PC-3 (cell line): ENCODE measurements around the gene TPO. TPM values are rescaled to one million over a fixed set of nuclear protein-coding genes. Genes with fewer than 3 reads are reported as not detected.
A peak's percentile ranks its signal among the peaks of the same experiment; 100 is the strongest.

Experiments
- ATAC-seq: fragments of 200-7000 bp; cut with Tn5 transposase; 2 replicates; pipeline ENCODE4 v1.9.1; 2020; ENCODE audit warnings: mild to moderate bottlenecking, moderate library complexity
- BruUV-seq: library from RNA; stranded (reverse); fragments of 400-500 nt; replicated peaks from 2 replicates; lab custom pipeline; 2021; lab: Mats Ljungman, UMichigan
- CTCF ChIA-PET: fragments of 300-600 bp; sonication (Branson Sonifier 250); formaldehyde crosslinking; loops from one replicate; lab custom pipeline; 2022; ENCODE audit warnings: antibody characterized with exemption; lab: Charles Lee
- POLR2A ChIA-PET: fragments of 300-600 bp; sonication (Branson Sonifier 250); formaldehyde crosslinking; loops from one replicate; lab custom pipeline; 2022; ENCODE audit warnings: antibody characterized with exemption; ENCODE audit not compliant: unreplicated experiment; lab: Charles Lee
- DNase-seq: peaks from one replicate; pipeline ENCODE4 v3.0.0-alpha.2; 2015
- H2AFZ ChIP-seq: fragments of 300-600 bp; sonication (generic); 2 replicates; pipeline ENCODE4 v1.6.0; 2016; ENCODE audit warnings: antibody characterized with exemption, low read length
- H3F3A ChIP-seq: fragments of 300-600 bp; sonication (generic); one replicate; pipeline ENCODE4 v1.6.0; 2017; ENCODE audit warnings: antibody characterized with exemption, low read length, control low read depth, mild to moderate bottlenecking; ENCODE audit not compliant: unreplicated experiment
- H3K27ac ChIP-seq: fragments of 300-600 bp; sonication (generic); 2 replicates; pipeline ENCODE4 v1.5.1; 2016; ENCODE audit warnings: mild to moderate bottlenecking, low read length
- H3K27me3 ChIP-seq: fragments of 300-600 bp; sonication (generic); 2 replicates; pipeline ENCODE4 v1.6.1; 2016; ENCODE audit warnings: low read length, mixed read lengths
- H3K36me3 ChIP-seq: fragments of 300-600 bp; sonication (generic); 2 replicates; pipeline ENCODE4 v1.6.1; 2016; ENCODE audit warnings: low read depth, mixed run types, low read length, mixed read lengths
- H3K4me1 ChIP-seq: fragments of 300-600 bp; sonication (generic); 2 replicates; pipeline ENCODE4 v1.5.1; 2016; ENCODE audit warnings: low read length; ENCODE audit not compliant: insufficient read depth
- H3K4me2 ChIP-seq: fragments of 300-600 bp; sonication (generic); 2 replicates; pipeline ENCODE4 v1.6.0; 2016; ENCODE audit warnings: low read length
- H3K4me3 ChIP-seq: fragments of 300-600 bp; sonication (generic); 2 replicates; pipeline ENCODE4 v1.5.1; 2016; ENCODE audit warnings: mild to moderate bottlenecking, low read length, mixed read lengths
- H3K79me2 ChIP-seq: fragments of 300-600 bp; sonication (generic); 2 replicates; pipeline ENCODE4 v1.6.1; 2017; ENCODE audit warnings: low read length, mixed read lengths
- H3K9ac ChIP-seq: fragments of 300-600 bp; sonication (generic); 2 replicates; pipeline ENCODE4 v1.6.0; 2016; ENCODE audit warnings: mild to moderate bottlenecking, low read length
- H3K9me2 ChIP-seq: fragments of 300-600 bp; sonication (generic); replicated peaks from 2 replicates; pipeline ENCODE4 v1.6.1; 2016; ENCODE audit warnings: mixed run types, low read length, mixed read lengths
- H3K9me3 ChIP-seq: fragments of 300-600 bp; sonication (generic); 2 replicates; pipeline ENCODE4 v1.6.1; 2016; ENCODE audit warnings: low read length, mixed read lengths
- H4K20me1 ChIP-seq: fragments of 300-600 bp; sonication (generic); 2 replicates; pipeline ENCODE4 v1.6.1; 2016; ENCODE audit warnings: low read length, mixed read lengths
- EZH2 ChIP-seq: fragments of 300-600 bp; sonication (generic); IDR thresholded peaks from one replicate; pipeline ENCODE4 v1.6.1; 2017; ENCODE audit warnings: antibody characterized with exemption, mild to moderate bottlenecking, low read length; ENCODE audit not compliant: unreplicated experiment
- EZH2phosphoT487 ChIP-seq: fragments of 300-600 bp; sonication (generic); IDR thresholded peaks from 2 replicates; pipeline ENCODE4 v1.6.1; 2018; ENCODE audit warnings: mild to moderate bottlenecking, antibody characterized with exemption, low read length, borderline replicate concordance
- intact Hi-C: fragments of 100-400 bp; cut with micrococcal nuclease; formaldehyde crosslinking; loops from 2 replicates; pipeline ENCODE4 v1.9.0; 2023
- total RNA-seq: library from RNA; depleted of rRNA; stranded (reverse); fragments of >200 nt; gene quantifications from 2 replicates; pipeline ENCODE4 v1.2.3, GENCODE V29; 2014
- TF ChIP-seq, protein P1 (sequence below): fragments of 300-600 bp; sonication (generic); conservative IDR thresholded peaks from 2 replicates; pipeline ENCODE4 v1.5.1; 2017; ENCODE audit warnings: antibody characterized with exemption, low read depth, mild to moderate bottlenecking, low read length

TPO gene
- total RNA-seq, 1 experiment from 2014 or later, result not detected

- no peak for ATAC-seq
- CTCF ChIA-PET, result interaction anchor here (0.6 kb wide), 1 partner anchor 35 kb away, joined by 6 read pairs; no protein-coding TSS in a partner anchor
- H3K27ac ChIP-seq, result peak overlapping the region; percentile 89
These were observed 177.6 kb downstream of the TPO start for GRCh38 chr2:1590596-1591460.

GRCh38 chr2:1591461-1591770, 178.2 kb downstream of the TPO start:
- Histone ChIP-seq H3K27me3 (no peaks in the 10 kb centered on the region), H3K79me2 (0 out of 2 replicates have a peak, but pooled peaks cover 6% of the 10 kb centered on the region), H3K4me1 (peaks cover 61% of the 10 kb centered on the region), H3F3A (peaks cover 4% of the 10 kb centered on the region), H3K9me3 (no peaks in the 10 kb centered on the region), H3K9ac (peak overlapping the region; percentile 71), H3K9me2 (no peaks in the 10 kb centered on the region), H4K20me1 (no peaks in the 10 kb centered on the region), H3K27ac (peak overlapping the region; percentile 89), H2AFZ (peak overlapping the region; percentile 66), H3K4me2 (peak overlapping the region; percentile 80), H3K4me3 (peak overlapping the region; percentile 60), H3K36me3 (no peaks in the 10 kb centered on the region)
- CTCF ChIA-PET, result interaction anchor here (0.6 to 1.0 kb wide), 2 partner anchors 35 to 84 kb away, joined by 3 to 6 read pairs; no protein-coding TSS in a partner anchor
- intact Hi-C loops, result no loop called here
- ATAC-seq (peak; percentile 28), DNase-seq (peak; percentile 50)
- no TSS peak for BruUV-seq
- POLR2A ChIA-PET, result interaction anchor here (0.6 kb wide), 1 partner anchor 419 kb away, joined by 3 read pairs; no protein-coding TSS in a partner anchor
- TF ChIP-seq EZH2phosphoT487 (no peak), EZH2 (no peak)
- TF ChIP-seq, protein P1, sequence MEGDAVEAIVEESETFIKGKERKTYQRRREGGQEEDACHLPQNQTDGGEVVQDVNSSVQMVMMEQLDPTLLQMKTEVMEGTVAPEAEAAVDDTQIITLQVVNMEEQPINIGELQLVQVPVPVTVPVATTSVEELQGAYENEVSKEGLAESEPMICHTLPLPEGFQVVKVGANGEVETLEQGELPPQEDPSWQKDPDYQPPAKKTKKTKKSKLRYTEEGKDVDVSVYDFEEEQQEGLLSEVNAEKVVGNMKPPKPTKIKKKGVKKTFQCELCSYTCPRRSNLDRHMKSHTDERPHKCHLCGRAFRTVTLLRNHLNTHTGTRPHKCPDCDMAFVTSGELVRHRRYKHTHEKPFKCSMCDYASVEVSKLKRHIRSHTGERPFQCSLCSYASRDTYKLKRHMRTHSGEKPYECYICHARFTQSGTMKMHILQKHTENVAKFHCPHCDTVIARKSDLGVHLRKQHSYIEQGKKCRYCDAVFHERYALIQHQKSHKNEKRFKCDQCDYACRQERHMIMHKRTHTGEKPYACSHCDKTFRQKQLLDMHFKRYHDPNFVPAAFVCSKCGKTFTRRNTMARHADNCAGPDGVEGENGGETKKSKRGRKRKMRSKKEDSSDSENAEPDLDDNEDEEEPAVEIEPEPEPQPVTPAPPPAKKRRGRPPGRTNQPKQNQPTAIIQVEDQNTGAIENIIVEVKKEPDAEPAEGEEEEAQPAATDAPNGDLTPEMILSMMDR, result no peak

More at GRCh38 chr2:1590596-1591460, 177.6 kb downstream of the TPO start:
- intact Hi-C loops, result no loop called here
- H3K9me3 ChIP-seq, result no peaks in the 10 kb centered on the region
- H3K27me3 ChIP-seq, result no peaks in the 10 kb centered on the region
- H3K79me2 ChIP-seq, result 0 out of 2 replicates have a peak, but pooled peaks cover 6% of the 10 kb centered on the region
- H2AFZ ChIP-seq, result peak overlapping the region; percentile 66; the same call in 1 of the 2 replicates
- peak overlapping the region; percentile 80 for H3K4me2 ChIP-seq
- peaks cover 65% of the 10 kb centered on the region for H3K4me1 ChIP-seq
- H3F3A ChIP-seq, result peaks cover 4% of the 10 kb centered on the region
- H3K9me2 ChIP-seq, result no peaks in the 10 kb centered on the region
- no peaks in the 10 kb centered on the region for H4K20me1 ChIP-seq
- POLR2A ChIA-PET, result interaction anchor here (0.6 kb wide), 1 partner anchor 419 kb away, joined by 3 read pairs; no protein-coding TSS in a partner anchor
- H3K4me3 ChIP-seq, result peak overlapping the region; percentile 60; the same call in 1 of the 2 replicates
- H3K9ac ChIP-seq, result peak overlapping the region; percentile 71
- no peaks in the 10 kb centered on the region for H3K36me3 ChIP-seq
- no TSS peak for BruUV-seq
- TF ChIP-seq, protein P1, result peak; percentile 18; the same call in 1 of the 2 replicates
- TF ChIP-seq EZH2phosphoT487, result no peak
- no peak for TF ChIP-seq EZH2
- no peak for DNase-seq
